ENCODE results near the gene F11.

- TF ChIP-seq, protein P1, sequence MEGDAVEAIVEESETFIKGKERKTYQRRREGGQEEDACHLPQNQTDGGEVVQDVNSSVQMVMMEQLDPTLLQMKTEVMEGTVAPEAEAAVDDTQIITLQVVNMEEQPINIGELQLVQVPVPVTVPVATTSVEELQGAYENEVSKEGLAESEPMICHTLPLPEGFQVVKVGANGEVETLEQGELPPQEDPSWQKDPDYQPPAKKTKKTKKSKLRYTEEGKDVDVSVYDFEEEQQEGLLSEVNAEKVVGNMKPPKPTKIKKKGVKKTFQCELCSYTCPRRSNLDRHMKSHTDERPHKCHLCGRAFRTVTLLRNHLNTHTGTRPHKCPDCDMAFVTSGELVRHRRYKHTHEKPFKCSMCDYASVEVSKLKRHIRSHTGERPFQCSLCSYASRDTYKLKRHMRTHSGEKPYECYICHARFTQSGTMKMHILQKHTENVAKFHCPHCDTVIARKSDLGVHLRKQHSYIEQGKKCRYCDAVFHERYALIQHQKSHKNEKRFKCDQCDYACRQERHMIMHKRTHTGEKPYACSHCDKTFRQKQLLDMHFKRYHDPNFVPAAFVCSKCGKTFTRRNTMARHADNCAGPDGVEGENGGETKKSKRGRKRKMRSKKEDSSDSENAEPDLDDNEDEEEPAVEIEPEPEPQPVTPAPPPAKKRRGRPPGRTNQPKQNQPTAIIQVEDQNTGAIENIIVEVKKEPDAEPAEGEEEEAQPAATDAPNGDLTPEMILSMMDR (IDR thresholded peaks at IDR 0.05; ENCODE audit: extremely low read depth in 1 of 2, insufficient read depth in 1 of 2, low read depth in 1 of 2, low read length in 2 of 2) = no peak
- TF ChIP-seq MYC (IDR thresholded peaks at IDR 0.05; ENCODE audit: low read depth, low read length) (no peak), POLR2AphosphoS5 (IDR thresholded peaks at IDR 0.05; ENCODE audit: insufficient read depth, low read depth, low read length) (no peak), POLR2A (IDR thresholded peaks at IDR 0.05; ENCODE audit: low read depth, low read length) (no peak), EZH2 (IDR thresholded peaks at IDR 0.05; ENCODE audit: borderline replicate concordance, low read depth, low read length, severe bottlenecking) (no peak), FOS (IDR thresholded peaks at IDR 0.05; ENCODE audit: borderline replicate concordance, insufficient read depth, low read length) (no peak)
Observed at GRCh38 chr4:186335793-186336192, 69.8 kb downstream of the F11 start.
